NT2/D1 (cell line): ENCODE results near the gene INSRR.

Source experiments
- SUZ12 ChIP-seq: IDR thresholded peaks from 2 replicates; pipeline ENCODE4 v1.6.1; 2011; ENCODE audit not compliant: insufficient read length, insufficient read depth; ENCODE audit errors: extremely low read depth
- YY1 ChIP-seq: IDR thresholded peaks from 2 replicates; pipeline ENCODE4 v1.6.1; 2011; ENCODE audit not compliant: insufficient read length, insufficient read depth
- ZNF274 ChIP-seq: IDR thresholded peaks from 2 replicates; pipeline ENCODE4 v1.6.1; 2011; ENCODE audit warnings: mild to moderate bottlenecking, low read depth, low read length

- TF ChIP-seq ZNF274 (no peak), YY1 (no peak), SUZ12 (no peak)
These were observed 4.2 kb upstream of the INSRR start for GRCh38 chr1:156862997-156863599.
